Aortic smooth muscle cell (primary cell): Measurements from ENCODE around the gene EHD4. TPM values are rescaled to one million over a fixed set of nuclear protein-coding genes. Genes with fewer than 3 reads are reported as not detected.

Experiments
- total RNA-seq: library from RNA; depleted of rRNA; stranded (reverse); fragments of >200 nt; gene quantifications from 2 replicates; pipeline ENCODE4 v1.2.3, GENCODE V29; 2014

Gene EHD4
- total RNA-seq, result 19.4 and 25.2 TPM in 2 replicates

DNA sequence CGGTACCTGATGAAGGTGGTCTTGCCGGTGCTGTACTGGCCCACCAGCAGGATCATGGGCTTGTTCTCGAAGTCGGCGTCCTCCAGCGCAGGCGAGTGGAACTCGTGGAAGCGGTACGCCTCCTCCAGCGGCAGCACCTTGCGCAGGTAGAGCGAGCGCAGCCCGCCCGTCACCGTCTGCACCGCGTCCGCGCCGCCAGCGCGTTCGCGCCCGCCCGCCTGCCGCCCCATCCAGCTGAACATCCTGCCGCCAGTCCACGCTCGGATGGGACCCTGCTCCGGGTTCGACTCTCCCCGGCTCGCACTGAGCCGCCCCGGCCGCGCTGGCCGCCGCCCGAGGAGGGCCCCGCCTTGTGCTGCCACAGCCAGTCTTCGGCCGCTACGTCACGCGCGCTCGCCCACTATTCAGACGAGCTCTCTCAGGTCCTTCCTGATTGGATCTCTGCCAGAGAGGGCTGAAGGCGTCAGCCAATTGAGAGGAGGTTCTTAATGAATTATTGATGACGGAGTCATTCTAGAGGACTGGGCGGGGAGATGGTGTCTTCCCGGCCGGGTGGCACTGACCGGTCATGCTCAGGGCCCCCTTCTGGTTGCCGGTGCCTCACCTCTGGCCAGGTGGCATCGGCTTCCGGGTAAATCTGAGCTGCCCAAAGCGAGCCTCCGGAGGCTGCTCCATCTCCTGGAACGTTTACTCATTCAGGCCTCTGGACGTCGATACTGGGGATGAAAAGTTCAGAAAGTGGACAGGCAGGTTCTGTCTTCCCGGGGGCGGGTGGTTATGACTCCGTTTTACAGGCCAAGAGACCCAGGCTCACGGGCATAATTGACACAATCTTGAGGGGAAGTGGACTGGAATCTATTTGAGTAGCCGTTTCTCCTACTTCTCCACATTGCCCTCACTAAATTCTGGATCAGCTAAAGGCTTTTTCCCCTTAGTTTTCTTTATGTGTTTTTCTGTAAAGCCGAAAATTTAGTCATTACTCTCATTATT, at the start of gene EHD4:
Gene EHD4, minus strand, starts transcription at position 305 of the 990 bp plus-strand sequence. Its CDS starts 63 bp downstream, at position 242.

DNA sequence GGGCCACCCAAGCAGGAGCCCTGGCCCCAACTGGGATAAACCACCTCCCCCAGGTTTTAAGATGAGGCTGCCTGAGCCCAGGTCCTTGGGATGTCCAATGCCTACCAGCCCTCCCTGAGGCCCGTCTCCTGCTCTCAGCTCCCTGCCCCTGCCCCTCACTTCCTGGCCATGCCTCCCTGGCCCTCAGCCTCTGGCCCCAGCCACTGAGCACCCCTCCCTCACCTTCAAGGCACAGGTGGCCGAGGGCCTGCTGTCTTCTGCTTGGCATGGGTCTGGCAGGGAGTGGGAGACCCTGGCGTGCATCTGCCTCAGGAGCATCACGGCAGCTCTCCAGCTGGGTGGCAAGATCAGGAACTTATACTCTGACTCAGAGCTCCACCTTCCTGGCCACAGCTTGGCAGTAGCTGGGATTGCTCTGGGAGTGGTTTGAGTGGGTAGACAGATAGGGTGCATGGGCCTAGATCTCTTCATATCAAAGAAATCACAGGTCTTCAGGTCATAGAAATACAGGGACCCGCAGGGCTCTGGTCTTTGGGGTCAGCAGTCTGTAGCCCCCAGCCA, 48.4 kb upstream of the EHD4 start, which contains the start of gene PLA2G4E:
Gene PLA2G4E, minus strand, starts transcription at position 330 of the 561 bp plus-strand sequence. Its CDS starts 12 bp downstream, at position 318.

DNA sequence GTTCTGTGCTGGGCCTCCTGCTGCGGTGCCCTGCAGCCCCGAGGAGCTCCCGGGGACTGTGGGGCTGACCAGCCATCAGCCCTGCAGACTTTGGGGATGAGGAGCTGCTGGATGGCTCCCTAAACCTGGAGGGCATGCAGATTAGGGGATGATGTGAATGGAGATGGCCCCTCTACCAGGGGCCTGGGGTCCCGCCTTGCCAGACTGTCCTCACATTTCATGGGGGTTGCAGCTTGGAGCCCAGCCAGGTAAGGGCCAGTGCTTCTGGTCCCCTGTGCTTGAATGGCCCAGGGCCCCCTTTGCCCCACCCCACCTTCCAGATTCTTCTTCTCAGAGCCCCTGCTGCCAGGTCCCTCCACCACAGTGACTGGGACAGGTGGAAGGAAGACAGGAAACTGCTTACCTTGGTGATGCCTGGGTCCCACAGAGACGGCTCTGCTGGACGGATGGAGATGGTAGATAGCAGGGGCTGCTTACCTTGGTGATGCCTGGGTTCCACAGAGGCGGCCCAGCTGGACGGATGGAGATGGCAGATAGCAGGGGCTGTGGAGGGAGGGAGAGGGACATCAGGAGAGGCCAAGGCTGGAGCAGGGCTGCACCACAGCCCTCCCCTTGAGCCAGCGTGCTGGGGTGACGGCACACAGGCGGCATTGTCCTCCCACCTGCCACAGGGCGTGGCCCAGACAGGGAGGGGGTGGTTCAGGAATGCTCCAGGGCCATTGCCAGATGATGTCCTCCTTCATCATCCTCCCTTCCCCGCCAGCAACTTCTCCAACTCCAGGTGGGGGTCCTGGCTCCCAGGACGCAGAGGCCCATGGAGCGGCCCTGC, 78.7 kb downstream of the EHD4 start, which contains the start of gene SPTBN5:
Gene SPTBN5, minus strand, starts transcription at position 632 of the 829 bp plus-strand sequence. Its CDS starts 556 bp downstream, at position 76.

Other genes with a start within 250 kb of the EHD4 start
- 14.3 and 15.6 TPM in 2 replicates for gene MAPKBP1, start 198.1 kb downstream of the EHD4 start, total RNA-seq
- 0.66 and 2.1 TPM in 2 replicates for gene JMJD7, start 144.5 kb downstream of the EHD4 start, total RNA-seq
- gene PLA2G4B, start 133.7 kb downstream of the EHD4 start, total RNA-seq, result 0.50 and 0.79 TPM in 2 replicates
- 0.53 and 0.68 TPM in 2 replicates for gene SPTBN5, start 78.5 kb downstream of the EHD4 start, total RNA-seq
- gene PLA2G4E, start 48.5 kb upstream of the EHD4 start, total RNA-seq, result not detected in 2 replicates
- gene PLA2G4D, start 122.0 kb upstream of the EHD4 start, total RNA-seq, result not detected in 2 replicates
- not detected in 2 replicates for gene PLA2G4F, start 184.1 kb upstream of the EHD4 start, total RNA-seq
- gene VPS39, start 235.7 kb upstream of the EHD4 start, total RNA-seq, result 38.7 and 49.5 TPM in 2 replicates